ENCODE results near the gene ZWILCH. TPM values are rescaled to one million over a fixed set of nuclear protein-coding genes. Genes with fewer than 3 reads are reported as not detected.

ZWILCH gene
- total and polyA plus RNA-seq, 2 of the 4 experiments (the other 2 are of a cell fraction) = 10.5 to 22.2 TPM

DNA sequence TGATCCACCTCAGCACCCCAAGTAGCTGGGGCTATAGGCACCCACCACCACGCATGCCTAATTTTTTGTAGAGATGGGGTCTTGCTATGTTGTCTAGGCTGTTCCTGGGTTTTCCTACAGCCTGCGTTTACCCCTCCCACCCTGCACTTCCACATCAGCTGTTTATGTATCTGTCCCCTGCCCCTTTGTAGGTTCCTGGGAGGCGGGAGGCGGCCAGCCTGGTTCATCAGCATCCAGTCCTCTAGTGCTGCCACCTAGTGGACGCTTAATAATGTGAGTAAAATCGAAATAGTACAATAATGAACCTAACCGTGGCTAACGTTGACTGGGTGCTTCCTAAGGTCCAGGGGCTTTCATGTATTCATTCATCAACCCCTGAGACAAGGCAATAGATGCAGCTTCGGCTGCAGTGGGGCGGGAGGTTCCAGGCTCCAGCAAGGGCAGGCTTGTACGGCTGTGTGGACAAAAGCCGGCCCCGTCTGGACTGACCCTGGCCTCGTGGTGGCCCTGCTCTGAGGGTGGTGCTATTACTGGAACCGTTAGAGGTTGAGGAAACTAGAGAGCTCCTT lies 61.9 kb downstream of the ZWILCH start (continued):
- TF ChIP-seq BHLHE40 (IDR thresholded peaks at IDR 0.05; ENCODE audit: low read depth, low read length) = no peak

DNA sequence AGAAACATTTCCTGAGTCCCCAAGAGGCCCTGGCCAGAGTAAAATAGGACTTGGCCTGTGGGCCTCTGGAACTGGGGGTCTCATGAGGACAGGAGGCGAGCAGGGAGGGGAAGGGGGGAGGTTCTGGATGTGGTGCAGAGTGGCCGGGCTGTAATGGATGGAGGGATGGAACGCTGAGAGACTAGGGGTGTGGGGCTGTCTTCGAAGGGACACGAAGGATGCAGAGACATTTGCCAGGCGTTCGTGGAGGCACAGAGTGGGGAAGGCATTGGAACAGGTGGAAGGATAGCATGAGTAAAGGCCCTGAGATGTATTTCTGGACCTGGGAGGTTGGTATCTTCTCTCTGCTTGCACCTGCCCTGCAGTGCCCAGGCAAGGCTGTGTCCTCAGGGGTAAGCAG lies 62.8 kb downstream of the ZWILCH start:
- WGBS, 2 experiments (ENCODE audit: extremely low coverage in 2 of 2, insufficient read length in 1 of 2) = 94% methylated on average over 6 of the region's 7 CpGs; no CpG with 5 or more reads in 1 of the 2 experiments
- peaks cover 6% of the 10 kb centered on the region for H3K9me1 ChIP-seq (ENCODE audit: insufficient read depth, low read length)
- H2BK20ac ChIP-seq (ENCODE audit: low read depth, low read length) = no peak overlapping the region
- dilution Hi-C loops (cut with HindIII; ENCODE audit: low sequenced_read_pairs, unreplicated experiment) = no loop called here
- no peak overlapping the region for H4K91ac ChIP-seq (ENCODE audit: insufficient read depth, low read depth, low read length)
- H3K14ac ChIP-seq (replicated peaks; ENCODE audit: low read depth, low read length) = no peak overlapping the region
- no peak overlapping the region for H2AK9ac ChIP-seq (replicated peaks; ENCODE audit: low read depth, low read length, poor library complexity)
- H3K4ac ChIP-seq (ENCODE audit: low read depth, low read length) = no peak overlapping the region
- no peak overlapping the region for H3K56ac ChIP-seq (ENCODE audit: extremely low read depth, insufficient read depth, low read length)
- intact Hi-C loops (cut with micrococcal nuclease) = loop anchor here (1.0 kb wide), 1 partner anchor 62 kb away; no protein-coding TSS in a partner anchor
- ChIA-PET CTCF (interaction anchor here (1.4 kb wide), 1 partner anchor 19 kb away, joined by 4 read pairs; no protein-coding TSS in a partner anchor), POLR2A (ENCODE audit: unreplicated experiment) (no interaction called here)
- H2BK15ac ChIP-seq (ENCODE audit: low read depth, low read length) = no peak overlapping the region
- no peak for ATAC-seq (ENCODE audit: low read depth)
- no TSS peak for BruUV-seq (replicated peaks)
- no peaks in the 10 kb centered on the region; the same call in 1 of the 2 replicates for H4K20me1 ChIP-seq (ENCODE audit: insufficient read depth, low read length)
- no peak overlapping the region for H4K5ac ChIP-seq (ENCODE audit: low read depth, low read length)
- H4K8ac ChIP-seq (ENCODE audit: low read depth in 2 of 2, low read length in 2 of 2) = no peak overlapping the region
- no peaks in the 10 kb centered on the region for H3K36me3 ChIP-seq (ENCODE audit: control insufficient read depth, insufficient read depth, low read length)
- no peak overlapping the region for H2BK120ac ChIP-seq (ENCODE audit: low read depth, low read length)
- H3K27ac ChIP-seq (ENCODE audit: insufficient read depth, low read length) = no peak overlapping the region
- H3K4me1 ChIP-seq (ENCODE audit: control insufficient read depth, insufficient read depth, low read length) = peaks cover 11% of the 10 kb centered on the region
- H3K18ac ChIP-seq (ENCODE audit: low read depth, low read length) = no peak overlapping the region
- no peak overlapping the region for H3K9ac ChIP-seq (ENCODE audit: low read depth, low read length)
- no peak overlapping the region for H2AFZ ChIP-seq (replicated peaks; ENCODE audit: low read length, poor library complexity)
- H2BK5ac ChIP-seq (ENCODE audit: low read depth, low read length, poor library complexity, severe bottlenecking) = no peak overlapping the region
- in situ Hi-C loops (cut with MboI; ENCODE audit: low sequenced_read_pairs) = no loop called here
- DNase-seq = no peak
- no peak overlapping the region for H3K4me2 ChIP-seq (ENCODE audit: low read depth, low read length)
- no peaks in the 10 kb centered on the region for H3K9me3 ChIP-seq (ENCODE audit: control insufficient read depth, insufficient read depth, low read length)
- H3K27me3 ChIP-seq (ENCODE audit: control insufficient read depth, insufficient read depth, low read length) = no peaks in the 10 kb centered on the region
- H3K79me1 ChIP-seq (ENCODE audit: low read depth in 1 of 2, low read length in 2 of 2) = peaks cover 0 to 3% of the 10 kb centered on the region in 2 experiments; a peak in 1 of 4 replicates
- no peak overlapping the region for H3K23ac ChIP-seq (ENCODE audit: low read depth, low read length)
- no peak overlapping the region for H3K4me3 ChIP-seq (ENCODE audit: insufficient read depth, low read depth, low read length)
- 0 out of 2 replicates have a peak overlapping the region, but pooled peaks have one; percentile 39 for H2AK5ac ChIP-seq (ENCODE audit: low read depth, low read length)
- TF ChIP-seq BHLHE40 (IDR thresholded peaks at IDR 0.05; ENCODE audit: low read depth, low read length) = no peak
- TF ChIP-seq MAFK (IDR thresholded peaks at IDR 0.05; ENCODE audit: low read depth, low read length) = no peak
- no peak for TF ChIP-seq NFE2L2 (IDR thresholded peaks at IDR 0.05; ENCODE audit: low read depth, low read length)
- no peak for TF ChIP-seq USF2 (IDR thresholded peaks at IDR 0.05; ENCODE audit: low read depth, low read length)
- TF ChIP-seq RFX5 (IDR thresholded peaks at IDR 0.05; ENCODE audit: low read depth, low read length) = no peak
- TF ChIP-seq, protein P1, sequence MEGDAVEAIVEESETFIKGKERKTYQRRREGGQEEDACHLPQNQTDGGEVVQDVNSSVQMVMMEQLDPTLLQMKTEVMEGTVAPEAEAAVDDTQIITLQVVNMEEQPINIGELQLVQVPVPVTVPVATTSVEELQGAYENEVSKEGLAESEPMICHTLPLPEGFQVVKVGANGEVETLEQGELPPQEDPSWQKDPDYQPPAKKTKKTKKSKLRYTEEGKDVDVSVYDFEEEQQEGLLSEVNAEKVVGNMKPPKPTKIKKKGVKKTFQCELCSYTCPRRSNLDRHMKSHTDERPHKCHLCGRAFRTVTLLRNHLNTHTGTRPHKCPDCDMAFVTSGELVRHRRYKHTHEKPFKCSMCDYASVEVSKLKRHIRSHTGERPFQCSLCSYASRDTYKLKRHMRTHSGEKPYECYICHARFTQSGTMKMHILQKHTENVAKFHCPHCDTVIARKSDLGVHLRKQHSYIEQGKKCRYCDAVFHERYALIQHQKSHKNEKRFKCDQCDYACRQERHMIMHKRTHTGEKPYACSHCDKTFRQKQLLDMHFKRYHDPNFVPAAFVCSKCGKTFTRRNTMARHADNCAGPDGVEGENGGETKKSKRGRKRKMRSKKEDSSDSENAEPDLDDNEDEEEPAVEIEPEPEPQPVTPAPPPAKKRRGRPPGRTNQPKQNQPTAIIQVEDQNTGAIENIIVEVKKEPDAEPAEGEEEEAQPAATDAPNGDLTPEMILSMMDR (conservative IDR thresholded peaks at IDR 0.05; ENCODE audit: low read depth, low read length) = no peak
- no peak for TF ChIP-seq MAZ (IDR thresholded peaks at IDR 0.05; ENCODE audit: borderline replicate concordance, low read depth, low read length)
- no peak for TF ChIP-seq CEBPB (IDR thresholded peaks at IDR 0.05; ENCODE audit: low read depth, low read length)
- no peak for TF ChIP-seq FOS (IDR thresholded peaks at IDR 0.05; ENCODE audit: low read depth, low read length)
- TF ChIP-seq, protein P2, sequence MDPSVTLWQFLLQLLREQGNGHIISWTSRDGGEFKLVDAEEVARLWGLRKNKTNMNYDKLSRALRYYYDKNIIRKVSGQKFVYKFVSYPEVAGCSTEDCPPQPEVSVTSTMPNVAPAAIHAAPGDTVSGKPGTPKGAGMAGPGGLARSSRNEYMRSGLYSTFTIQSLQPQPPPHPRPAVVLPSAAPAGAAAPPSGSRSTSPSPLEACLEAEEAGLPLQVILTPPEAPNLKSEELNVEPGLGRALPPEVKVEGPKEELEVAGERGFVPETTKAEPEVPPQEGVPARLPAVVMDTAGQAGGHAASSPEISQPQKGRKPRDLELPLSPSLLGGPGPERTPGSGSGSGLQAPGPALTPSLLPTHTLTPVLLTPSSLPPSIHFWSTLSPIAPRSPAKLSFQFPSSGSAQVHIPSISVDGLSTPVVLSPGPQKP (IDR thresholded peaks at IDR 0.05; ENCODE audit: borderline replicate concordance, low read depth, low read length) = no peak
- no peak for TF ChIP-seq RCOR1 (IDR thresholded peaks at IDR 0.05; ENCODE audit: insufficient replicate concordance, low read length)
- no peak for TF ChIP-seq RAD21 (IDR thresholded peaks at IDR 0.05; ENCODE audit: low read length)
- TF ChIP-seq POLR2A (IDR thresholded peaks at IDR 0.05; ENCODE audit: low read depth, low read length) = no peak
- TF ChIP-seq MXI1 (IDR thresholded peaks at IDR 0.05; ENCODE audit: borderline replicate concordance, low read depth, low read length) = no peak
